LNCaP clone FGC (cell line): ENCODE results near the gene GOLGA6A.

ENCODE experiments used
- DNase-seq: peaks from one replicate; pipeline ENCODE4 v3.0.0-alpha.2; 2011; ENCODE audit warnings: low read depth
- H3K4me3 ChIP-seq: 2 replicates; pipeline ENCODE4 v1.5.1; 2011; ENCODE audit warnings: mild to moderate bottlenecking, low read depth, low read length, control low read depth
- CTCF ChIP-seq: IDR thresholded peaks from 2 replicates; pipeline ENCODE4 v1.5.1; 2012; ENCODE audit warnings: mild to moderate bottlenecking; ENCODE audit not compliant: control insufficient read depth, insufficient read depth; ENCODE audit errors: extremely low read depth

The GOLGA6A gene

DNA sequence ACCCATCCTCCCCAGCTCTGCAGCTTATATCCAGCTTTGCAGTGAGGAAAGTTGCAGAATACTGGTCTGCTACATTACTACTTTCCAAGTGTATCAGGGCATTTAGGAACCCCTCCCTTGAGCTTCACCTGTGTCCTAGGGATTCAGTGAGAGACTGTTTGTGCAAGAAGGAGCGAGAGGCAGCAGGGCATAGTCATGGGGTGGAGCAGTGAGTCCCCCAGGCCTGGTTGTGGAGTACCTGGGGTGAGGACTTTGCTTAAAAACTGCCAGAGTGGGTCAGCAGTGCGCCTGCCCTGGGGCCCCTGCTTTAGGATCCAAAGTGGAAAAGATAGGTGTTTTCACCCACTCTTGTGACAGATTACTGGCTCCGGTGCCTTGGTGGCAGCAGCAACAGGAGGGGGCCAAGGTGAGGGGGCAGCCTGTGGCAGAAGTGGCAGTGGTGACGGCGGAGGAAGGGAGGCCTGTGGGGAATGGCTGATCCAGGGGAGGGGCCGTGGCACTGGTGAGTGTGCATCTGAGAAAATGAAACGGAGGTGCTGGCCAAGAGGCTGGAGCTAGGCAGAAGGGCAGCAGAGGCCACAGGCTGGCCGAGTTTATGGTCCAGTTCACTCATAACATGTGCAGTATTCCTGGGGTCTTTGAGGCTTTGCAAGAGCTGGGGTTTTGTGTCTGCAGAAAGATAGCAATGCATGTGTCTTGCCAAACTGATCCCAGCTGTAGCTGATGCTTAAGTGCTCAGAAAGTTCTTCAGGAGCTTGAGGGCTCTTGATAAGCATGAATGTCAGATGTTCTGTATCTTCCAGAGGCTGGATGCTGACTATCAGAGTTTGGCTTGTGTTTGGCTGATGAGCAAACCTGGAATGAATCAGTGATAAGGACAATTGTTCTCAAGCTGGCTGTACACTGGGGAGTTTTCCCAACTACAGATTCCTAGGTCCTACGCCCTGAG lies 43.4 kb downstream of the GOLGA6A start:
- TF ChIP-seq CTCF: no peak
- no peak overlapping the region for H3K4me3 ChIP-seq
- no peak for DNase-seq

DNA sequence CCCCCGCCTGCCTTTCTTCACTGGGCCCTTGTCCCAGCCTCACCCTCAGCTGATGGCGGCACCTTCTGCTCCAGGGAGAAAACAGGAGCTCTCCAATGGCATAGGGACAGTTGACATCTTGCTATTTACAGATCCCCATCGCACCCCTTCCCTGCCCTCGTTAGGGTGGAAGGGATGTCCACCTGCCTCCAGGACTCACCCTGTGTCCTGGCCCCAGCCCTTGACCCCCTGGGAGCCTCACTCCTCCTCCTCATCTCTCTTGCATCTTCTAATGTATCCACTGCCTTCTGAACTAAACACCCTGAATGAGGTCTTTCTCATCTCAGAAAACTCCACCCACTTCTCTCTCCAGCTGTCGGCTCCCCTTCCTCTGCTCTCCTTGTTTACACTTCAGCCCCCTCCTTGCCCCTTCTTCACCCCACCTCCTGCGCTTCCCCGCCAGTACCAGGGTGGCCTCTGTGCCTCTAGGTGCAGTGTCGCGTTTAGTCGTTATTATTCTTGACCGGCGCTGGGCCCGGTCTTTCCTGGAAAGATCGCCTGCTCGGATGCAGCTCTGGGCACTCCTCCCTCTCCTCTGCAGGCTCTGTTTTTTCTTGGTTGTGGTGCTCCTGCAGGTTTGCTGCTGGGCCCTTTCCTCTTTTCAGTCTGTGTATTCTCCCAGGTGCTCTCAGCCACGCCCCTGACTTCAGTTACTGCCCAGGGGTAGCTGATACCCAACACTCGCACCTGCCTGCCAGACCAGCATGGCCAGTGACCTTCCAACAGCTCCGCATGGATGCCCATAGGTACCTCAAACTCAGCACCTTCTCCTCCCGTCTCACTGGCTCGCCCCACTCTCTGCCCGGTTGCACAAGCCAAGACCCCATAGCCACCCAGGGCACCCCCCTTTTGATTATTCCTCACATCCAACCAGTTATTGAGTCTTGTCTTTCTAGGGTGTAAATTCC lies 44.9 kb downstream of the GOLGA6A start:
- H3K4me3 ChIP-seq: no peak overlapping the region
- DNase-seq: no peak
- no peak for TF ChIP-seq CTCF

- TF ChIP-seq CTCF: peak; percentile 77
- peak; percentile 22 for DNase-seq
- no peak overlapping the region for H3K4me3 ChIP-seq
These were observed 45.8 kb downstream of the GOLGA6A start for GRCh38 chr15:74036271-74037170.

DNA sequence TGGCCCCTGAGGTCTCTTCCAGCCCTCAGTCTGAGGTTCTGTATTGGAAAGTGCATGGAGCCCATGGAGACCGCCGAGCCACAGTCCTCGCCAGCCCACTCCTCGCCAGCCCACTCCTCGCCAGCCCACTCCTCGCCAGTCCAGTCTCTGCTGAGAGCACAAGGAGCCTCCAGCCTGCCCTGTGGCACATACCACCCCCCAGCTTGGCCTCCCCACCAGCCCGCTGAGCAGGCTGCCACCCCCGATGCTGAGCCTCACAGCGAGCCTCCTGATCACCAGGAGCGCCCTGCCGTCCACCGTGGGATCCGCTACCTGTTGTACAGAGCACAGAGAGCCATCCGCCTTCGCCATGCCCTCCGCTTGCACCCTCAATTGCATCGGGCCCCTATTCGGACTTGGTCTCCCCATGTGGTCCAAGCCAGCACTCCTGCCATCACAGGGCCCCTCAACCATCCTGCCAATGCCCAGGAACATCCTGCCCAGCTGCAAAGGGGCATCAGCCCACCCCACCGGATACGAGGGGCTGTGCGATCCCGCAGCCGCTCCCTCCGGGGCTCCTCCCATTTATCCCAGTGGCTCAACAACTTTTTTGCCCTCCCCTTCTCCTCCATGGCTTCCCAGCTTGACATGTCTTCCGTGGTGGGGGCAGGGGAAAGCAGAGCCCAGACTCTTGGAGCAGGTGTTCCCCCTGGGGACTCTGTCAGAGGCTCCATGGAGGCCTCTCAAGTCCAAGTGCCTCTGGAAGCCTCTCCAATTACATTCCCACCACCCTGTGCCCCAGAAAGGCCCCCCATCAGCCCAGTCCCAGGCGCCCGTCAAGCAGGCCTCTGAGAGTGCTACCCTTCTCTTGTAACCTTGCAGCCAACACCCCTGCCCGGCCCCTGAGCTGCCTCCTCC lies 47.0 kb downstream of the GOLGA6A start:
- no peak for TF ChIP-seq CTCF
- no peak for DNase-seq
- no peak overlapping the region for H3K4me3 ChIP-seq

DNA sequence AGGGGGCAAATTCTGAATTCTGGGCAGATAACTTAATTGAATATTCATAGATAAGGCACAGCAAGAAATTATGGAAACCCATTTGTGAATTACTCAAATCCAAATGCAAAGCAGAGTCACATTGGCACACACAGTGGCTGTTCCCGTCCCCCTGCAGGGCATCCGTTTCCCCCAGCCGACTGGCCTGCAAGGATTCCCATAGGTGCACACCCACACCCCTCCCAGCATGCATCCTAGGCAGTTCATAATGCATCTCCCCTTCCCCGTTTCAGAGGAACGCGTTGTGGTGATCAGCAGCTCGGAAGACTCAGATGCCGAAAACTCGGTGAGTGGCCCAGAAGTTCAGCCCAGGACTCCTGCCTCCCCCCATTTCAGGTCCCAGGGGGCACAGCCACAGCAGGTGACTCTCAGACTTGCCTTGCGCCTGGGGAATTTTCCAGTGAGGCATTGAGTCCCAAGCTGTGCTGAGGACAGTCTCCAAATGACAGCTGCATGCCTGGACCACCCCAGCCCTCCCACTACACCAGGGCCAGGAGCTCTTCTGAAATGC lies 48.1 kb downstream of the GOLGA6A start:
- TF ChIP-seq CTCF: no peak
- no peak overlapping the region for H3K4me3 ChIP-seq
- DNase-seq: no peak
